H9 (cell line): ENCODE data around the gene POLD3. TPM values are rescaled to one million over a fixed set of nuclear protein-coding genes. Genes with fewer than 3 reads are reported as not detected.

ENCODE experiments used
- DNase-seq: peaks from one replicate; pipeline ENCODE4 v3.0.0-alpha.2; 2017
- H2AFZ ChIP-seq: one replicate; pipeline ENCODE4 v1.6.1; 2013; ENCODE audit warnings: mild to moderate bottlenecking, low read length, control low read depth, moderate library complexity
- H2AK5ac ChIP-seq: 2 replicates; pipeline ENCODE4 v1.6.1; 2013; ENCODE audit warnings: low read length, control low read depth, mixed read lengths; ENCODE audit not compliant: insufficient read length
- H2BK120ac ChIP-seq: one replicate; pipeline ENCODE4 v1.6.1; 2013; ENCODE audit warnings: low read depth, mild to moderate bottlenecking, low read length, control low read depth, inconsistent platforms; ENCODE audit not compliant: poor library complexity, severe bottlenecking
- H2BK12ac ChIP-seq: 2 replicates; pipeline ENCODE4 v1.6.1; 2013; ENCODE audit warnings: low read length, control low read depth, mixed read lengths, low read depth; ENCODE audit not compliant: insufficient read length
- H2BK15ac ChIP-seq: 2 replicates; pipeline ENCODE4 v1.6.1; 2013; ENCODE audit warnings: low read depth, low read length, control low read depth
- H2BK20ac ChIP-seq: one replicate; pipeline ENCODE4 v1.6.1; 2013; ENCODE audit warnings: low read depth, mild to moderate bottlenecking, low read length, control low read depth, inconsistent platforms; ENCODE audit not compliant: poor library complexity, severe bottlenecking
- H2BK5ac ChIP-seq: 2 replicates; pipeline ENCODE4 v1.6.1; 2013; ENCODE audit warnings: low read length, control low read depth, mixed read lengths; ENCODE audit not compliant: insufficient read length
- H3K14ac ChIP-seq: 2 replicates; pipeline ENCODE4 v1.6.1; 2013; ENCODE audit warnings: low read length, control low read depth; ENCODE audit not compliant: insufficient read depth
- H3K18ac ChIP-seq: 2 replicates; pipeline ENCODE4 v1.6.1; 2013; ENCODE audit warnings: low read depth, mild to moderate bottlenecking, mixed read lengths, low read length, control low read depth; ENCODE audit not compliant: insufficient read length
- H3K23ac ChIP-seq: 2 replicates; pipeline ENCODE4 v1.6.1; 2013; ENCODE audit warnings: low read length, control low read depth, mixed read lengths, low read depth; ENCODE audit not compliant: insufficient read length
- H3K23me2 ChIP-seq: 2 replicates; pipeline ENCODE4 v1.6.1; 2013; ENCODE audit warnings: low read depth, mild to moderate bottlenecking, mixed read lengths, low read length, control low read depth; ENCODE audit not compliant: insufficient read length, poor library complexity, severe bottlenecking
- H3K27ac ChIP-seq: 2 replicates; pipeline ENCODE4 v1.5.1; 2013; ENCODE audit warnings: low read length, control low read depth, mixed read lengths, low read depth; ENCODE audit not compliant: insufficient read length
- H3K27me3 ChIP-seq: 2 replicates; pipeline ENCODE4 v1.6.1; 2013; ENCODE audit warnings: low read length, control low read depth, inconsistent platforms; ENCODE audit not compliant: insufficient read depth
- H3K4ac ChIP-seq: 2 replicates; pipeline ENCODE4 v1.6.1; 2013; ENCODE audit warnings: low read depth, mild to moderate bottlenecking, control low read depth, inconsistent platforms, low read length, moderate library complexity
- H3K4me1 ChIP-seq: 2 replicates; pipeline ENCODE4 v1.6.1; 2013; ENCODE audit warnings: low read length, control low read depth, inconsistent platforms; ENCODE audit not compliant: insufficient read depth
- H3K4me2 ChIP-seq: 2 replicates; pipeline ENCODE4 v1.6.1; 2013; ENCODE audit warnings: low read length, control low read depth, mixed read lengths; ENCODE audit not compliant: insufficient read length, insufficient read depth
- H3K56ac ChIP-seq: 2 replicates; pipeline ENCODE4 v1.6.1; 2013; ENCODE audit warnings: low read depth, mild to moderate bottlenecking, mixed read lengths, low read length, control low read depth; ENCODE audit not compliant: insufficient read length
- H3K79me1 ChIP-seq: 2 replicates; pipeline ENCODE4 v1.6.1; 2013; ENCODE audit warnings: low read depth, mild to moderate bottlenecking, moderate library complexity, low read length, control low read depth, inconsistent platforms; ENCODE audit not compliant: insufficient read depth, poor library complexity, severe bottlenecking
- H3K79me2 ChIP-seq: 2 replicates; pipeline ENCODE4 v1.6.1; 2013; ENCODE audit warnings: low read length, control low read depth, inconsistent platforms; ENCODE audit not compliant: insufficient read depth
- H3K9ac ChIP-seq: 2 replicates; pipeline ENCODE4 v1.6.1; 2013; ENCODE audit warnings: low read length, control low read depth, mixed read lengths; ENCODE audit not compliant: insufficient read length; ENCODE audit errors: extremely low read depth
- H3K9me3 ChIP-seq: one replicate; pipeline ENCODE4 v1.6.1; 2013; ENCODE audit warnings: low read depth, low read length, inconsistent platforms; ENCODE audit not compliant: control insufficient read depth
- H3T11ph ChIP-seq: one replicate; pipeline ENCODE4 v1.6.1; 2013; ENCODE audit warnings: mild to moderate bottlenecking, low read length, control low read depth, inconsistent platforms
- H4K20me1 ChIP-seq: one replicate; pipeline ENCODE4 v1.6.1; 2013; ENCODE audit not compliant: control insufficient read depth, insufficient read length, insufficient read depth
- H4K5ac ChIP-seq: 2 replicates; pipeline ENCODE4 v1.6.1; 2013; ENCODE audit warnings: low read depth, mild to moderate bottlenecking, mixed read lengths, low read length, control low read depth; ENCODE audit not compliant: insufficient read length
- H4K8ac ChIP-seq: replicated peaks from 2 replicates; pipeline ENCODE4 v1.6.1; 2013; ENCODE audit warnings: low read length, control low read depth, mixed read lengths, low read depth; ENCODE audit not compliant: insufficient read length
- H4K91ac ChIP-seq: 2 replicates; pipeline ENCODE4 v1.6.1; 2013; ENCODE audit warnings: low read depth, mild to moderate bottlenecking, moderate library complexity, mixed read lengths, low read length, control low read depth; ENCODE audit not compliant: insufficient read length
- H3K27ac Mint-ChIP-seq, 3 experiments: 2 replicates in 2 of 3; 3 replicates in 1 of 3; pipeline ENCODE4 v1.8.0; 2020 to 2021; ENCODE audit warnings: mixed read lengths in 3 of 3, mild to moderate bottlenecking in 1 of 3, moderate library complexity in 1 of 3
- H3K27me3 Mint-ChIP-seq: 2 replicates; pipeline ENCODE4 v1.8.0; 2021; ENCODE audit warnings: low read depth, mild to moderate bottlenecking, moderate library complexity, mixed read lengths
- H3K36me3 Mint-ChIP-seq, 3 experiments: 2 replicates in 2 of 3; 3 replicates in 1 of 3; pipeline ENCODE4 v1.8.0; 2020 to 2021; ENCODE audit warnings: low read depth in 3 of 3, mixed read lengths in 3 of 3; ENCODE audit not compliant: insufficient read depth in 1 of 3
- H3K4me1 Mint-ChIP-seq, 2 experiments: 2 replicates each; pipeline ENCODE4 v1.8.0; 2020; ENCODE audit warnings: mixed read lengths in 2 of 2
- H3K4me3 Mint-ChIP-seq, 2 experiments: 2 replicates in 1 of 2; 3 replicates in 1 of 2; pipeline ENCODE4 v1.8.0; 2020 to 2021; ENCODE audit warnings: mild to moderate bottlenecking in 2 of 2, mixed read lengths in 2 of 2, moderate library complexity in 1 of 2
- H3K9me3 Mint-ChIP-seq, 2 experiments: 2 replicates in 1 of 2; 3 replicates in 1 of 2; pipeline ENCODE4 v1.8.0; 2020; ENCODE audit warnings: mild to moderate bottlenecking in 2 of 2, mixed read lengths in 2 of 2, moderate library complexity in 1 of 2
- CTCF ChIP-seq: fragments of 200-600 bp; sonication (generic); conservative IDR thresholded peaks from 3 replicates; pipeline ENCODE4 v1.8.0; 2021; ENCODE audit warnings: antibody characterized with exemption, mild to moderate bottlenecking
- WGBS: extraction: QIAGEN DNeasy Blood & Tissue Kit; methylation state at CpG from one replicate; pipeline ENCODE4 v1.1.7; 2013; ENCODE audit warnings: missing lambda C conversion rate, low lambda C conversion rate, mixed read lengths; ENCODE audit not compliant: insufficient read length; ENCODE audit errors: extremely low coverage; 5-methylcytosine and 5-hydroxymethylcytosine counted together
- total RNA-seq: library from RNA; stranded (reverse); gene quantifications from 2 replicates; pipeline ENCODE4 v1.2.1, GENCODE V29; 2021

Gene POLD3
- total RNA-seq, 1 experiment from 2014 or later = 34.1 TPM

DNA sequence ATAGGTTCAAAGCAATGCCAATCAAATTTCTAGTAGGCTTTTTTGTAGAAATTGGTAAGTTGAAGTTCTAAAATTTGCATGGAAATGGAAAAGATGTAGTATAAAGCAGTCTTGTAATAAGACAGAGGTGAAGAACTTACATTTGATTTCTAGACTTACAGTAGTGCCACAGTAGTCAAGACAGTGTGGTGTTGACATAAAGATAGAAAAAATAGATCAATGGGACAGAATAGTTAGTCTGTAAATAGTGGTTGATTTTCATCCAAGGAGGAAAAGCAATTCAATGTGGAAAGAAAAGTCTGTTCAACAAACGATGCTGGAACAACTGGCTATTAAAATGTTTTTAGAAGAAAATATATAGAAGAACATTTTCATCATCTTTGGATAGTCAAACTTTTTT is 70.9 kb downstream of the POLD3 start:
- Histone ChIP-seq H3K9ac (no peak overlapping the region), H2AK5ac (no peak overlapping the region), H4K91ac (no peak overlapping the region), H4K5ac (no peak overlapping the region), H3K56ac (no peak overlapping the region), H3K4ac (no peak overlapping the region), H3T11ph (no peak overlapping the region), H3K9me3 (no peaks in the 10 kb centered on the region), H3K27me3 (no peaks in the 10 kb centered on the region), H3K18ac (no peak overlapping the region), H4K20me1 (no peaks in the 10 kb centered on the region), H3K4me2 (no peak overlapping the region), H3K23me2 (no peaks in the 10 kb centered on the region), H3K23ac (no peak overlapping the region), H2BK15ac (no peak overlapping the region), H3K27ac (no peak overlapping the region), H3K79me2 (no peaks in the 10 kb centered on the region), H2BK5ac (no peak overlapping the region), H3K4me1 (peaks cover 5% of the 10 kb centered on the region), H2BK120ac (no peak overlapping the region), H3K14ac (no peak overlapping the region), H2AFZ (no peak overlapping the region), H2BK20ac (no peak overlapping the region), H3K79me1 (no peaks in the 10 kb centered on the region), H2BK12ac (no peak overlapping the region), H4K8ac (no peak overlapping the region)
- Mint-ChIP-seq H3K9me3 (peaks cover 14 to 19% of the 10 kb centered on the region in 2 experiments), H3K36me3 (peaks cover 22 to 26% (median 24%) of the 10 kb centered on the region in 3 experiments), H3K27me3 (no peaks in the 10 kb centered on the region; the same call in 1 of the 2 replicates), H3K4me1 (peaks cover 8 to 14% of the 10 kb centered on the region in 2 experiments), H3K4me3 (no peak overlapping the region), H3K27ac (no peak overlapping the region)
- TF ChIP-seq CTCF = no peak
- no peak for DNase-seq
- WGBS = no CpG with 5 or more reads among the region's 1 CpG
